WTC11 (cell line): Measurements from ENCODE around the gene ZNF593. TPM values are rescaled to one million over a fixed set of nuclear protein-coding genes. Genes with fewer than 3 reads are reported as not detected.

ENCODE experiments used
- ATAC-seq: fragments of 200-7000 bp; cut with Tn5 transposase; 2 replicates; pipeline ENCODE4 v1.10.0; 2021; ENCODE audit warnings: mild to moderate bottlenecking, moderate library complexity
- CTCF ChIA-PET: fragments of 300-600 bp; sonication (Branson Sonifier 250); formaldehyde crosslinking; loops from one replicate; lab custom pipeline; 2021; ENCODE audit warnings: antibody characterized with exemption; lab: Charles Lee
- POLR2A ChIA-PET: fragments of 350-600 bp; sonication (Branson Sonifier 250); formaldehyde crosslinking; loops from one replicate; lab custom pipeline; 2021; ENCODE audit warnings: antibody characterized with exemption; lab: Charles Lee
- DNase-seq: peaks from one replicate; pipeline ENCODE4 v3.0.0; 2021; ENCODE audit warnings: low spot score
- H3K27ac Mint-ChIP-seq: 2 replicates; pipeline ENCODE4 v1.8.0; 2021; ENCODE audit warnings: mixed read lengths
- H3K27me3 Mint-ChIP-seq: 2 replicates; pipeline ENCODE4 v1.8.0; 2021; ENCODE audit warnings: low read depth, mild to moderate bottlenecking, moderate library complexity, mixed read lengths
- H3K36me3 Mint-ChIP-seq: 2 replicates; pipeline ENCODE4 v1.8.0; 2021; ENCODE audit warnings: mixed read lengths
- H3K4me1 Mint-ChIP-seq: 2 replicates; pipeline ENCODE4 v1.8.0; 2022; ENCODE audit warnings: mixed read lengths
- H3K4me3 Mint-ChIP-seq: 2 replicates; pipeline ENCODE4 v1.8.0; 2021; ENCODE audit warnings: mild to moderate bottlenecking, moderate library complexity, mixed read lengths
- H3K9me3 Mint-ChIP-seq: 2 replicates; pipeline ENCODE4 v1.8.0; 2021; ENCODE audit warnings: mixed read lengths
- ATF1 ChIP-seq: sonication (generic); formaldehyde crosslinking; IDR thresholded peaks from 2 replicates; pipeline ENCODE4 v1.8.1; 2023; ENCODE audit warnings: mild to moderate bottlenecking, moderate library complexity, missing genetic modification reagents
- E2F1 ChIP-seq: sonication (generic); formaldehyde crosslinking; IDR thresholded peaks from 2 replicates; pipeline ENCODE4 v1.8.0; 2022; ENCODE audit warnings: mild to moderate bottlenecking, missing genetic modification reagents
- E2F5 ChIP-seq: sonication (generic); formaldehyde crosslinking; IDR thresholded peaks from 2 replicates; pipeline ENCODE4 v1.8.1; 2022; ENCODE audit warnings: mild to moderate bottlenecking, moderate library complexity, missing genetic modification reagents
- FOXP1 ChIP-seq: sonication (generic); formaldehyde crosslinking; IDR thresholded peaks from 2 replicates; pipeline ENCODE4 v1.8.0; 2022; ENCODE audit warnings: missing genetic modification reagents, mild to moderate bottlenecking, moderate library complexity, borderline replicate concordance
- JUN ChIP-seq: sonication (generic); formaldehyde crosslinking; IDR thresholded peaks from 2 replicates; pipeline ENCODE4 v1.8.0; 2023; ENCODE audit warnings: mild to moderate bottlenecking, missing genetic modification reagents
- NR3C1 ChIP-seq: sonication (generic); formaldehyde crosslinking; conservative IDR thresholded peaks from 2 replicates; pipeline ENCODE4 v1.8.1; 2023; ENCODE audit warnings: low read depth, mild to moderate bottlenecking, missing genetic modification reagents
- SP1 ChIP-seq: sonication (generic); formaldehyde crosslinking; conservative IDR thresholded peaks from 2 replicates; pipeline ENCODE4 v1.8.1; 2022; ENCODE audit warnings: missing genetic modification reagents
- TEAD1 ChIP-seq: sonication (generic); formaldehyde crosslinking; IDR thresholded peaks from 2 replicates; pipeline ENCODE4 v1.8.0; 2022; ENCODE audit warnings: mild to moderate bottlenecking, missing genetic modification reagents
- USF1 ChIP-seq: sonication (generic); formaldehyde crosslinking; IDR thresholded peaks from 2 replicates; pipeline ENCODE4 v1.8.0; 2022; ENCODE audit warnings: mild to moderate bottlenecking, missing genetic modification reagents
- ZNF121 ChIP-seq: sonication (generic); formaldehyde crosslinking; IDR thresholded peaks from 2 replicates; pipeline ENCODE4 v1.8.0; 2023; ENCODE audit warnings: missing genetic modification reagents
- ZNF416 ChIP-seq: fragments of 250-450 bp; sonication (Bioruptor Pico); IDR thresholded peaks from 2 replicates; pipeline ENCODE4 v1.9.0; 2021; ENCODE audit warnings: mild to moderate bottlenecking, inconsistent platforms
- ZNF512 ChIP-seq: sonication (generic); formaldehyde crosslinking; IDR thresholded peaks from 2 replicates; pipeline ENCODE4 v1.8.1; 2022; ENCODE audit warnings: missing genetic modification reagents, borderline replicate concordance
- total RNA-seq: library from RNA; stranded (reverse); gene quantifications from 3 replicates; pipeline ENCODE4 v1.2.3, GENCODE V29; 2021
- TF ChIP-seq, protein P1 (sequence below): sonication (generic); formaldehyde crosslinking; IDR thresholded peaks from 2 replicates; pipeline ENCODE4 v1.8.0; 2022; ENCODE audit warnings: missing genetic modification reagents
- TF ChIP-seq, protein P2 (sequence below): sonication (generic); formaldehyde crosslinking; IDR thresholded peaks from 2 replicates; pipeline ENCODE4 v1.8.0; 2022; ENCODE audit warnings: mild to moderate bottlenecking, missing genetic modification reagents
- TF ChIP-seq, protein P3 (sequence below): sonication (generic); formaldehyde crosslinking; IDR thresholded peaks from 2 replicates; pipeline ENCODE4 v1.8.1; 2023; ENCODE audit warnings: mild to moderate bottlenecking, missing genetic modification reagents
- TF ChIP-seq, protein P4 (sequence below): fragments of 250-450 bp; sonication (Bioruptor Pico); IDR thresholded peaks from 2 replicates; pipeline ENCODE4 v1.9.0; 2021; ENCODE audit warnings: mild to moderate bottlenecking

The ZNF593 gene
- total RNA-seq, 1 experiment from 2014 or later, result 49.1 TPM

DNA sequence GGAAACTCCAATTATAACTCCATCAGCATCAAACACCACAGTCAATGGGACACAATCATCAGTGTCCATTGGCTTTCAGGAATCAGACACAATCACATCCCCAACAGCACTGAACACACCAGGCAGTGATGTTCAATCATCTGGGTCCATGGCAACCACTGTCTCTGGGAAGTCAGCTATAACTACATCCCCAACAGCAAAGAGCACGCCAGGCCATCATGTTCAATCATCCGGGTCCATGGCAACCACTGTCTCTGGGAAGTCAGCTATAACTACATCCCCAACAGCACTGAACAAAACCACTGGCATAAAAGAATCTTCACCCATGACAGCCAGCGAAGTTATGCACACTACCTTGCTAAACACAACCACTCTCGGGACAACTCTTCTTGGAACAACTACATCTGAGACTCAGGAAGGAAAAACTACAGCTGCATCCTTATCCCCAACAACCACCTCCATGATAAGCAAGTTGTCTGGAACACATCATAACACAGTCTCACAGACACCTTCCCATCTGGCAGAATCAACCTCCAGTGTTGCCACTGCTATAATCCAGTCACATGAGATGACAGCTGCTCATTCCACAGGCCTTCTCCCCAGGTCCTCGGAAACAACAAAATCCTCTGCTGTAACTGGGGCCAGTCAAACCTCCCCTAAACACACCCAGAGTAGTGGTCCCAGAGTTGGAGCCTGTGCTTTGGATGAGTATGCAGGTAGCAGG, 40.6 kb downstream of the ZNF593 start:
- POLR2A ChIA-PET, result no interaction called here
- Mint-ChIP-seq H3K4me1 (no peaks in the 10 kb centered on the region), H3K9me3 (no peaks in the 10 kb centered on the region), H3K27ac (no peak overlapping the region), H3K36me3 (no peaks in the 10 kb centered on the region), H3K4me3 (no peak overlapping the region)
- DNase-seq, result no peak
- TF ChIP-seq, protein P1, sequence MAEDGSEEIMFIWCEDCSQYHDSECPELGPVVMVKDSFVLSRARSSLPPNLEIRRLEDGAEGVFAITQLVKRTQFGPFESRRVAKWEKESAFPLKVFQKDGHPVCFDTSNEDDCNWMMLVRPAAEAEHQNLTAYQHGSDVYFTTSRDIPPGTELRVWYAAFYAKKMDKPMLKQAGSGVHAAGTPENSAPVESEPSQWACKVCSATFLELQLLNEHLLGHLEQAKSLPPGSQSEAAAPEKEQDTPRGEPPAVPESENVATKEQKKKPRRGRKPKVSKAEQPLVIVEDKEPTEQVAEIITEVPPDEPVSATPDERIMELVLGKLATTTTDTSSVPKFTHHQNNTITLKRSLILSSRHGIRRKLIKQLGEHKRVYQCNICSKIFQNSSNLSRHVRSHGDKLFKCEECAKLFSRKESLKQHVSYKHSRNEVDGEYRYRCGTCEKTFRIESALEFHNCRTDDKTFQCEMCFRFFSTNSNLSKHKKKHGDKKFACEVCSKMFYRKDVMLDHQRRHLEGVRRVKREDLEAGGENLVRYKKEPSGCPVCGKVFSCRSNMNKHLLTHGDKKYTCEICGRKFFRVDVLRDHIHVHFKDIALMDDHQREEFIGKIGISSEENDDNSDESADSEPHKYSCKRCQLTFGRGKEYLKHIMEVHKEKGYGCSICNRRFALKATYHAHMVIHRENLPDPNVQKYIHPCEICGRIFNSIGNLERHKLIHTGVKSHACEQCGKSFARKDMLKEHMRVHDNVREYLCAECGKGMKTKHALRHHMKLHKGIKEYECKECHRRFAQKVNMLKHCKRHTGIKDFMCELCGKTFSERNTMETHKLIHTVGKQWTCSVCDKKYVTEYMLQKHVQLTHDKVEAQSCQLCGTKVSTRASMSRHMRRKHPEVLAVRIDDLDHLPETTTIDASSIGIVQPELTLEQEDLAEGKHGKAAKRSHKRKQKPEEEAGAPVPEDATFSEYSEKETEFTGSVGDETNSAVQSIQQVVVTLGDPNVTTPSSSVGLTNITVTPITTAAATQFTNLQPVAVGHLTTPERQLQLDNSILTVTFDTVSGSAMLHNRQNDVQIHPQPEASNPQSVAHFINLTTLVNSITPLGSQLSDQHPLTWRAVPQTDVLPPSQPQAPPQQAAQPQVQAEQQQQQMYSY (CRISPR knock-in tag), result no peak
- TF ChIP-seq JUN (no peak), TEAD1 (CRISPR knock-in tag) (no peak), ZNF416 (CRISPR knock-in tag) (no peak), E2F5 (CRISPR knock-in tag) (no peak), USF1 (CRISPR knock-in tag) (no peak), E2F1 (CRISPR knock-in tag) (no peak), ATF1 (CRISPR knock-in tag) (no peak), FOXP1 (CRISPR knock-in tag) (no peak), NR3C1 (CRISPR knock-in tag) (no peak), ZNF512 (no peak), ZNF121 (CRISPR knock-in tag) (no peak), SP1 (no peak)
- TF ChIP-seq, protein P2, sequence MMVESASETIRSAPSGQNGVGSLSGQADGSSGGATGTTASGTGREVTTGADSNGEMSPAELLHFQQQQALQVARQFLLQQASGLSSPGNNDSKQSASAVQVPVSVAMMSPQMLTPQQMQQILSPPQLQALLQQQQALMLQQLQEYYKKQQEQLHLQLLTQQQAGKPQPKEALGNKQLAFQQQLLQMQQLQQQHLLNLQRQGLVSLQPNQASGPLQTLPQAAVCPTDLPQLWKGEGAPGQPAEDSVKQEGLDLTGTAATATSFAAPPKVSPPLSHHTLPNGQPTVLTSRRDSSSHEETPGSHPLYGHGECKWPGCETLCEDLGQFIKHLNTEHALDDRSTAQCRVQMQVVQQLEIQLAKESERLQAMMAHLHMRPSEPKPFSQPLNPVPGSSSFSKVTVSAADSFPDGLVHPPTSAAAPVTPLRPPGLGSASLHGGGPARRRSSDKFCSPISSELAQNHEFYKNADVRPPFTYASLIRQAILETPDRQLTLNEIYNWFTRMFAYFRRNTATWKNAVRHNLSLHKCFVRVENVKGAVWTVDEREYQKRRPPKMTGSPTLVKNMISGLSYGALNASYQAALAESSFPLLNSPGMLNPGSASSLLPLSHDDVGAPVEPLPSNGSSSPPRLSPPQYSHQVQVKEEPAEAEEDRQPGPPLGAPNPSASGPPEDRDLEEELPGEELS, result no peak
- TF ChIP-seq, protein P3, sequence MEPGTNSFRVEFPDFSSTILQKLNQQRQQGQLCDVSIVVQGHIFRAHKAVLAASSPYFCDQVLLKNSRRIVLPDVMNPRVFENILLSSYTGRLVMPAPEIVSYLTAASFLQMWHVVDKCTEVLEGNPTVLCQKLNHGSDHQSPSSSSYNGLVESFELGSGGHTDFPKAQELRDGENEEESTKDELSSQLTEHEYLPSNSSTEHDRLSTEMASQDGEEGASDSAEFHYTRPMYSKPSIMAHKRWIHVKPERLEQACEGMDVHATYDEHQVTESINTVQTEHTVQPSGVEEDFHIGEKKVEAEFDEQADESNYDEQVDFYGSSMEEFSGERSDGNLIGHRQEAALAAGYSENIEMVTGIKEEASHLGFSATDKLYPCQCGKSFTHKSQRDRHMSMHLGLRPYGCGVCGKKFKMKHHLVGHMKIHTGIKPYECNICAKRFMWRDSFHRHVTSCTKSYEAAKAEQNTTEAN, result no peak
- TF ChIP-seq, protein P4, sequence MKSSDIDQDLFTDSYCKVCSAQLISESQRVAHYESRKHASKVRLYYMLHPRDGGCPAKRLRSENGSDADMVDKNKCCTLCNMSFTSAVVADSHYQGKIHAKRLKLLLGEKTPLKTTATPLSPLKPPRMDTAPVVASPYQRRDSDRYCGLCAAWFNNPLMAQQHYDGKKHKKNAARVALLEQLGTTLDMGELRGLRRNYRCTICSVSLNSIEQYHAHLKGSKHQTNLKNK (CRISPR knock-in tag), result no peak
- TF ChIP-seq, all 79 proteins: peak for 0
- H3K27me3 Mint-ChIP-seq, result no peaks in the 10 kb centered on the region
- no peak for ATAC-seq
- CTCF ChIA-PET, result interaction anchor here (1.2 to 3.3 kb wide), 2 partner anchors 20 to 24 kb away, joined by 5 to 21 read pairs; partner anchors contain the start of genes CATSPER4 and CEP85
